Measurements from ENCODE around the gene SBF2.

The SBF2 gene

GRCh38 chr11:9796266-9796665 is 497.8 kb downstream of the SBF2 start:
- no peak for DNase-seq

GRCh38 chr11:9790703-9791102 is 503.3 kb downstream of the SBF2 start:
- no peak for DNase-seq

GRCh38 chr11:9789910-9790309 is 504.1 kb downstream of the SBF2 start:
- DNase-seq = no peak

DNA sequence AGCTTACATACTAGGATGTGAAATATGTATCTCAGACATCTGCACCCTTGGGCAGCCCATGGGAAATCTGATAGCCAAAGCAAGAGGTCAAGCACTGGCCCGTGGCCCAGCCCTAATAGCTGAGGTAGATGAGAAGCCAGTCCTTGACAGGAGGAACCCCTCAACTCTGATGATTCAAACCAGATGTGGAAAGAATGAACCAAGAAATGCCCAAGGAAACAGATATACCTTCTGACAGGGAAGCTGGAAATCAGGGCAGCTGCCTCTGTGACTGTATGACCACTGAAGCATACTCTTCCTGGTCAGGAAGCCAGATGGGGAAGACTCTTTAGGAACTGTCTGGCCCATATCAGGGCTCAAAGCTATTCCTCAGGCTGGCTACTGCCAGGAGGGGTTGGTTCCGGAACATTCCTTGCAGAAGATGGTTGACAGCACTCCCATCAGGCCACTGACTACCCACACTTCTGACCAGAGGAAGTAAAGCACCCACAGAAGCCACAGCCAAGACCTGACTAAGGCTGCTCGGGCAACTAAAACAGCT is 506.0 kb downstream of the SBF2 start:
- peak; percentile 32 for DNase-seq

DNA sequence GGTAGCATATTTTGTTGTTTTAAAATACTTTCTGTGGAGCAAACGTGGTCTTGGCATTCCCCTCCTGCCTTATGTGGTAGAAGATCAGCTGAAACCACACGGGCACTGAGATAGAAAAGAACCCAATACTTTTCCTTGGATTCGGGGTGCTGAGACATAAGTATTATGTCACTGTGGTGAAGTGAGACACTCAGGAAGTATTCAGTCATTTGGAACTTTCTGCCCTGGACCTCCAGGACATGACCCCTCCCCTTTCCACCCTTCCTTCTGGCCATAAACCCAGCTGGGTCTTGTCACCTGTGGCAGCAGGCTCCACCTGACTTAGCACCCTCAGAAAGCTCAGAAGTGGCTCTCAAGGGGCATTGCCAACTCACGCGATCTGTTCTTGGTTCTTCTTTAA is 506.8 kb downstream of the SBF2 start:
- no peak for DNase-seq

DNA sequence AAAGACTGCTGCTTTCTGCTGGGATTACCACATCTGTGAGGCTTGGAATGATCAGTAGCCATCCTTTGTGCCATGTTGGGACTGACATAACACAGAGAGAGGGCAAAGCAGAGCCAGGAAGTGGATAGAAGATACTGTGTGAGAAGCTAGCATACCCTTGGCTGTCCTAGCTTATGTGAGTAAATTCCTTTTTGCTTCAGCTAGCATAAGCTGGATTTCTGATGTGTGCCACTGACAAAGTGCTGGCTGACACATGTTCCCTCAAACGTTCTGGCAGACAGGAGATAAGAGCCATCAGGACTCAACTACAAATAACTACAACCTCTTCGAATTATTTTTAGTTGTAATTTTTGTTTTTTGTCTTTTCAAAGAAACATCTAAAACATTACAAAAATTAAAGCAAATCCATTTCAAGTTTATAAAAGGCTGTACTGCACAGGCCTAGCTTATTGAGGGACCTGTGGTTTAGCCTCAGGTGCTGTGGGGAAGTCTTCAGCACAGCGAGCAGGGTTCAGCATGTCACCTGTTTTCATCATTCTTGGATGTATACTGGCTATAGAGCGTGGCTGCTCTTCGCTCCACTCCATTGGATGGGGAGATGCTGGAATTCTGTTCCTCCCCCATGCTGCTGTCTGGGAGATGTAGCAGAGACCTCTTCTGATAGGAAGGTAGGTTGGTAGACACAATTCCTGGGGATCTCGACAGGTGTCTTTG is 509.3 kb downstream of the SBF2 start:
- DNase-seq = no peak

- no peak for DNase-seq
These were observed 510.0 kb downstream of the SBF2 start for GRCh38 chr11:9783986-9784385.

DNA sequence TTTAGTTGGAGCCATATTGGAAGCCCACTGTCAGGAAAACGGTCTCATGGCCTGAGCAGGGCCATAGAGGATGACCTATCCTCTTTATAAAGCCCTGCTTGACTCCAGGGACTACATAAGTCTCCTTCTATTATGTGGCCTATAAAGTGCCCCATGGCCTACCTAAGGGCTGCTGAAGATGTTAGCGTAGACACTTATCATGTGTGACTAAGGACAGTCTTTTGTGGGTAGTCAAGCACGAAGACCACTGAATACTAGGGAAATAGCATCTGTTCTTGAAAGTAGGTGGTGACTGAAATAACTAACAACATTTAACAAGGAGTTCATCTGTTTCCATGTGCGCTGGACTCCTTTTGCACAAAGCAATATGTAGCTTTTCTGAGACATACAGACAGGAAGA is 513.1 kb downstream of the SBF2 start:
- DNase-seq = no peak

DNA sequence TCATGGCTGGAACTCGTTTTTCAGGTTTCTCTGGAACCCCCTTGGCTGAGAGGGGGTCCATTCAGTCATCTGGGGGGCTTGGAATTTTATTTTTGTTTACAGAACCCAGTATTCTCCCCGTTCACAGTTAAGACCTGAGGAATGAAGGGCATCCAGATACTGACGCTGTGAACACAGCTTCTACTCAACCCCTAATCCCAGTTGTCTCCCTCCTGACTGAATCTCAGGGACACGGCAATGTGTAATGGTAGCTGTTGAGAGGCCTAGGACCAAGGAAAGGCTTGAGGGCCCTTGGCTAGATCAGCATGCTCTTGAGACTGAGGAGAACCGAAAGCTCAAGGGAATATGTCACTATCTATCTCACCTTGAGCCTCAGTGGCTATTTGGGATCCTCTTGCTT is 516.5 kb downstream of the SBF2 start:
- no peak for DNase-seq

DNA sequence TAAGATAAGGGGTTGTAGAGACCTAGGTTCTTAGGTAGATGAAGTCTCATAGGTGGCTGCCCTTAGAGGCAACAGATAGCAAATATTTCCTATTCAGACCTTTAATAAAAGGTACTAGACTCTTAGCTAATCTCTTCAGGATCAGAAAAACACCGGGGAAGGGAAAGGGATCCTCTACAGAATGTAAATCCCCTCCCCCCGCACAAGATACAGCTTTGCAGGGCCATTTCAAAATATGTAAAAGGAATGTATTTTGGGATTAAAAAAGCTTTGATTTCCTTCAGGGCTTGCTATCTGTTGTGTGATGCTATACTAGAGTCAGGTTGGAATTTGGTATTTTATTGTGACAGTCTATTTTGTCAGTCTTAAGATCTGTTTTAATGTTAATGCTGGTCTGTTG is 517.0 kb downstream of the SBF2 start:
- no peak for DNase-seq

GRCh38 chr11:9776203-9776602 is 517.8 kb downstream of the SBF2 start:
- no peak for DNase-seq

GRCh38 chr11:9775398-9775779 is 518.6 kb downstream of the SBF2 start:
- no peak for DNase-seq

- DNase-seq = no peak
These were observed 519.2 kb downstream of the SBF2 start for GRCh38 chr11:9774591-9775397.

DNA sequence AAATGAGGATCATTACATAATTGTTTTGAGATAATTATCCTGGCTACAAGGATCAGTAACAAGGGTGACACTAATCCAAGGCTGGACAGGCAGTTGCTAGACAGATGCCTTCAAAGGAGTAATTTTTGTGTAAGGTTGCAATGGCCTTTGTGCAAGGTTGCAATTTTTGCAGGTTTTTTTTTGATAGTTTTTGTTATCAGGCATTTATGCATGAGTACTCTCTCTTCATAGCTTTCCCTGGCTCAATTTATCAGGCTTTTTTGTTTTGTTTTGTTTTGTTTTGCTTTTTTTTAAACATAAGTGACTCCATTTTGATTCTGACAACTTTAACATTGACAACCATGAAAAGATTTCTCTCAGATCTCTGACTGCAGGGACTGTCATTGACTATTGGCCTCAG is 519.9 kb downstream of the SBF2 start:
- DNase-seq = no peak

- no peak for DNase-seq
These were observed 520.5 kb downstream of the SBF2 start for GRCh38 chr11:9773524-9773923.

- DNase-seq = no peak
These were observed 521.8 kb downstream of the SBF2 start for GRCh38 chr11:9772218-9772617.

GRCh38 chr11:9771071-9771511 is 522.9 kb downstream of the SBF2 start:
- DNase-seq = no peak

GRCh38 chr11:9769621-9770020 is 524.4 kb downstream of the SBF2 start:
- no peak for DNase-seq

GRCh38 chr11:9765320-9766101 is 528.5 kb downstream of the SBF2 start:
- peak; percentile 28 for DNase-seq

DNA sequence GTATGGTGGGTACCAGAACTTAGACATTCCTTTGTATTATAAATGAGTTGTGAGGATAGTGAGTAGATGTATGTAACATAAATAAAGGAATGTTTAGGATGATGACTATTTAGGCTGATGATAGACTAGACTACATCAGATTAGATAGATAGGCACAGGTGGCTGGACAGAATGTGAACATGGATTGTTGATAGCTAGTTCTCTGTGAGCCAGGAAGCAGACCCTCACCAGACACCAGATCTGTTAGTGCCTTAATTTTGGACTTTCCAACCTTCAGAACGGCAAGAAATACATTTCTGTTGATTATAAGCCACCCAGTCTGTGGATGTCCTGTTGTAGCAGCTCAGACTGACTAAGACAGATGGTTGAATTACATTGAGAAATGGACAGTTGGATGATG is 530.7 kb downstream of the SBF2 start:
- no peak for DNase-seq

DNA sequence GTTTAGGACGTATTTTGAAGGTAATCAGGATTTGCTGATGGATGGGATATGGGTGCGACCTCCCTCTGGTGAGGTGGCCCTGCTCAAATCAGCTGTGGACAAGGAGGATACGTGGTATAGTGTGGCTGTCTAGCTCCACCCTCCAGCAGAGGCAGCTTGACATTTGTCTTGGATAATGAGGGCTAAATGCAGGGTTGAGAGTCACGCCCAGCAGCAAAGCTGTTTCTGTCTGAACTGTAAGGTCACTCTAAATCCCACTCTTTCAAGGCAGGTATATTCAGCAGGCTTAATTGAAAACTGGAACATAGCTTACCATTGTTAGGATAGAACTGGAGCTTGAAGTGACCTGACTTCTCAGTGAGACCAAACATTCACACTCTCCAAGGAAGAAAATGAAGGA is 531.5 kb downstream of the SBF2 start:
- no peak for DNase-seq

GRCh38 chr11:9761441-9761945 is 532.5 kb downstream of the SBF2 start:
- no peak for DNase-seq

DNA sequence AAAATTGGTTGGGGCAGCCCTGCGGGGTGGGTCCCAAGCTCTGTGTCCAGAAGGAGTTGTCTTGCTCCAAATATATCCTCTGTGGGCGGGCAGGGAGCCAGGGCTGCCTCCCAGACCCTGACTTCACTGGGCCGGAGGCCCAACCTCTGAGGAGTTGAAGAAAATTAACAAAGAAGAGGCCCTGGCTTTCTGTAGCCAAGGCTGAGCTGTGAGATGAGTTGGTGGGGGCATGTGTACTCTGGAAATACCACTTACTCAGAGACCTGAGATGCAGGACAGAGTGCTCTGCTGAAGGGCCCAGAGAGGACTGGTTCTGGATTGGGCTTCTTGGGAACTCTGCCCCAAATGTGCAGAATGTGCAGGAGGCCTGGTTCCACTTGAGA is 533.8 kb downstream of the SBF2 start:
- DNase-seq = peak; percentile 17

All from kidney glomerular epithelial cell (primary cell).